ENCODE results near the gene H2BK1.

DNA sequence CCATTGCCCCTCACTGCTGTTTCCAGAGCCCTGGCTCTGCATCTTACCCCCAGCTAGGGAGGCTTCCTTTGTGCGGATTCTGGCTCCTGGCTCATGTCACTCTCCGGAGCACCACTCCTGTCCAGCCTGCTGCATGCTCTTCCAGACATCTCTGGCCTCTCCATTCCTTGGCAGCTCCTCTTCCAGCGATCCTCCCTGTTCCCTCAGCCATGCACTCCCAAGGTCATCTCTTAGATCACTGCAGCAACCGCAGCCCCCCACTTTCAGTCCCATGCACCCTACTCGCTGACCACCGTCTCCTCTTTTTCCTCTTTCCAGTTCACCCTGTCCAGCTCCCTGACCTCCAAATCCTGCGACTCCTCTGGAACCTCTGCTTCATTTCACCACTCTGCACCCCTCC, 45.1 kb upstream of the H2BK1 start:
- TF ChIP-seq, protein P1, sequence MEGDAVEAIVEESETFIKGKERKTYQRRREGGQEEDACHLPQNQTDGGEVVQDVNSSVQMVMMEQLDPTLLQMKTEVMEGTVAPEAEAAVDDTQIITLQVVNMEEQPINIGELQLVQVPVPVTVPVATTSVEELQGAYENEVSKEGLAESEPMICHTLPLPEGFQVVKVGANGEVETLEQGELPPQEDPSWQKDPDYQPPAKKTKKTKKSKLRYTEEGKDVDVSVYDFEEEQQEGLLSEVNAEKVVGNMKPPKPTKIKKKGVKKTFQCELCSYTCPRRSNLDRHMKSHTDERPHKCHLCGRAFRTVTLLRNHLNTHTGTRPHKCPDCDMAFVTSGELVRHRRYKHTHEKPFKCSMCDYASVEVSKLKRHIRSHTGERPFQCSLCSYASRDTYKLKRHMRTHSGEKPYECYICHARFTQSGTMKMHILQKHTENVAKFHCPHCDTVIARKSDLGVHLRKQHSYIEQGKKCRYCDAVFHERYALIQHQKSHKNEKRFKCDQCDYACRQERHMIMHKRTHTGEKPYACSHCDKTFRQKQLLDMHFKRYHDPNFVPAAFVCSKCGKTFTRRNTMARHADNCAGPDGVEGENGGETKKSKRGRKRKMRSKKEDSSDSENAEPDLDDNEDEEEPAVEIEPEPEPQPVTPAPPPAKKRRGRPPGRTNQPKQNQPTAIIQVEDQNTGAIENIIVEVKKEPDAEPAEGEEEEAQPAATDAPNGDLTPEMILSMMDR (IDR thresholded peaks at IDR 0.05; ENCODE audit: borderline replicate concordance, extremely low read depth, low read length, poor library complexity, severe bottlenecking), result no peak
- TF ChIP-seq EZH2 (IDR thresholded peaks at IDR 0.05; ENCODE audit: borderline replicate concordance, low read depth, low read length, severe bottlenecking), result no peak

Measured in DND-41 (cell line).